SK-MEL-5 (cell line): ENCODE data around the gene WDR46. TPM values are rescaled to one million over a fixed set of nuclear protein-coding genes. Genes with fewer than 3 reads are reported as not detected.
"Not testable (repeated sequence)": the region's sequence is repeated elsewhere in the genome, so short reads cannot be mapped to it uniquely, and the experiment has no call there.

Source experiments
- DNase-seq: peaks from one replicate; pipeline ENCODE4 v3.0.0-alpha.2; 2016; ENCODE audit warnings: low read depth, low spot score
- in situ Hi-C: cut with HindIII; loops from 2 replicates; pipeline ENCODE4 v1.10.0; 2016; ENCODE audit warnings: low sequenced_read_pairs, high pct_unique_total_duplicates, low pct_unique_long_range_greater_than_20kb
- total RNA-seq: library from RNA; depleted of rRNA; stranded (reverse); fragments of >200 nt; shearing (Covaris generic); gene quantifications from 2 replicates; pipeline ENCODE4 v1.2.3, GENCODE V29; 2014

WDR46 gene
- total RNA-seq, 1 experiment from 2014 or later = 93.6 TPM

DNA sequence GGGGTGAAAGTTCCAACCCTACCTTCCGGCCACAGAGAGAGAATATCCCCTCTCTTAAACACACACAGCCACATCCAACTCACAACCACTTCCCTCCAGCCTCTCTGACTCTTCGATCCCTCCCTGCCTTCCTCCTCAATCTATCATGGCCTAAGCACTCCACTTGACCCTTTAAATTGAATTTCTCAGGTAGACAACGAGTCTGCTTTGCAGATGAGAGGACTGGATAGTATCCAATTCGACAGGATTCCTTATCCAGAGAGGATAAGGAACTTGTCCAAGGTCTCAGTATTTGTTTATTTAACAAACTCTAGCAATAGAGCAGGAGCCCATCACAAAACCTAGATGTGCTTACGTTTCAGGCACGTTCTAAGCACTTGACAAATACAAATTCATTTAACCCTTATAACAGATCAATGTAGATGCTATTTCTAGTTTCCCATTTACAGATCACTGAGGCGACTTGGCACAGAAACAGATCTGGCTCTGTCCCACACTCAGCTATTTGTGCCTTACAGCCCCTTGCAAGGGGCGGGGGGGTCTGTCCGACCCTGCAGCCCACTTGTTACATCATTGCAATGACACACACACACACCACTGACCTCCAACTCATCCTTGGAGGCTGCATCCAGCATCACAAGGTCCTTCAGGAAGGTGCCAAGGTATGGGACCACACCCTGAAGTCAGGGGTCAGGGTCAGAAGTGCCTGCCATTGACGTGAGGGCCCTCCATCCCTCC is 5.2 kb upstream of the WDR46 start:
- in situ Hi-C loops = no loop called here
- DNase-seq = no peak

DNA sequence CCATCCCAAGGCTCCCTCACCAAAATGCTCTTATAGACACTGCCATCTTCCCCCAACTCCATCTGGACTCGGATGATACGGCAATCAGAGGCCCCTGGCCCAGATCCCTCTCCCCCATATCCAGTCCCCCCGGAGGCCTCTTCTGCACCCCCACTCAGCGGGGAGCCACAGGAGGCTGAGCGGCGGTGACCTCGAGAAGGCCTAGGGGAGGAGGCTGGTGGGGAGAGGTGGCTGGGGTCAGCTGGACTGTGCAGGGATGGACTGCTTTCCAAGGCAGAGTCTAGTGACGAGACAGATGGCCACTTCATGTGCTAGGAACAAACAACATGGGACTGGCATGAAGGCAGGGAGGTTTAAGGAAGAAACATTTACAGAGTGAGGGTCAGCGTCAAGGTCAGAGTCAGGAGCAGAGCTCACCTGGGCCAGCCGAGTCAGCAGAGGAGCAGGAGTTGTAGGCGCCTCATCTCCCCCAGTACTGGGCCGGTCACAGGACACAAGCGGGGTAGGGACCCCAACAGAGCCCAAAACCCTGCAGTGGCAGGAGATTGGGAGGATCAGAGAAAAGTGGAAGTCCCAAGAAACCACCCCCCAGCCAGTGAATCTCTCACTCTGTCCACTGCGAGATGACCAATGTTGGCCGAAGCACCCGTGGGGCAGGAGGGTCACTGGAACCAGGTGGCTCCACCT is 4.1 kb upstream of the WDR46 start:
- DNase-seq = no peak
- in situ Hi-C loops = no loop called here

DNA sequence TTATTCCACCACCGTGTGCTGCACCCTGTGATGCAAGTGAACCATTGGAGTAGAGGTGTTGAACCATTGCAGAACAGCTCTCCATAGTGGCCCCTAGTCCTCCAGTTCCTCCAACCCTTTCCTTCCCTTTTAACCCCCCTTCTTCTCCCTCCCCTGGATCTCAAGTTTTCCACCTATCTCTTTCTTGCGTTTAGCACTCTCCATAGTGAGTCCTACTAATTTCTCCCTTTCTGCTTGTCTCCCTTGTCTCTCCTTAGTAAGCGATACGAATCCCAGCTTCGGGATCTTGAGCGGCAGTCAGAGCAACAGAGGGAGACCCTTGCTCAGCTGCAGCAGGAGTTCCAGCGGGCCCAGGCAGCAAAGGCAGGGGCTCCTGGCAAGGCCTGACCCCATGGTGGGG is 1.4 kb upstream of the WDR46 start:
- in situ Hi-C loops = no loop called here
- no peak for DNase-seq

DNA sequence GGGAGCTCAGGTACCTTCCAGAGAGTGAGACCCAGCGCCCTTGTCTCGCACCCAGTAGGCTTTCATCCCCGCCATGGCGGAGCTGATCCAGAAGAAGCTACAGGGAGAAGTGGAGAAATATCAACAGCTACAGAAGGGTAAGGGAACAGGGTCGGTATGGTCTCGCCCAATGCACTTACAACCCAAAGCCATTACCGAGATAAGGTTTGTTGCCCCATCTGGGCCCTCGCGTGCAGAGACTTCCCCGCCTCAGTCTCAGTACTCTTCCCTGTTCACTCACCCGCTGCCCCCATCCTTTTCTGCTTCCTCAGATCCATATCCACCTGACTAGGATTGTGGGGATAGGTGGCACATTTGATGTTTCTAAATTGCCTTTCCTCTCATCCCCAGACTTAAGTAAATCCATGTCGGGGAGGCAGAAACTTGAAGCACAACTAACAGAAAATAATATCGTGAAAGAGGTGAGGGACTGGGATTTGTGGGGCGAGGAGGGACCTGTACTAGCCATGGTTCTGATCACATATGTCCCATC is 811 bp upstream of the WDR46 start:
- DNase-seq = no peak
- in situ Hi-C loops = no loop called here

- DNase-seq = no peak
- in situ Hi-C loops = no loop called here
Measured at GRCh38 chr6:33288141-33288920, 708 bp downstream of the WDR46 start.

DNA sequence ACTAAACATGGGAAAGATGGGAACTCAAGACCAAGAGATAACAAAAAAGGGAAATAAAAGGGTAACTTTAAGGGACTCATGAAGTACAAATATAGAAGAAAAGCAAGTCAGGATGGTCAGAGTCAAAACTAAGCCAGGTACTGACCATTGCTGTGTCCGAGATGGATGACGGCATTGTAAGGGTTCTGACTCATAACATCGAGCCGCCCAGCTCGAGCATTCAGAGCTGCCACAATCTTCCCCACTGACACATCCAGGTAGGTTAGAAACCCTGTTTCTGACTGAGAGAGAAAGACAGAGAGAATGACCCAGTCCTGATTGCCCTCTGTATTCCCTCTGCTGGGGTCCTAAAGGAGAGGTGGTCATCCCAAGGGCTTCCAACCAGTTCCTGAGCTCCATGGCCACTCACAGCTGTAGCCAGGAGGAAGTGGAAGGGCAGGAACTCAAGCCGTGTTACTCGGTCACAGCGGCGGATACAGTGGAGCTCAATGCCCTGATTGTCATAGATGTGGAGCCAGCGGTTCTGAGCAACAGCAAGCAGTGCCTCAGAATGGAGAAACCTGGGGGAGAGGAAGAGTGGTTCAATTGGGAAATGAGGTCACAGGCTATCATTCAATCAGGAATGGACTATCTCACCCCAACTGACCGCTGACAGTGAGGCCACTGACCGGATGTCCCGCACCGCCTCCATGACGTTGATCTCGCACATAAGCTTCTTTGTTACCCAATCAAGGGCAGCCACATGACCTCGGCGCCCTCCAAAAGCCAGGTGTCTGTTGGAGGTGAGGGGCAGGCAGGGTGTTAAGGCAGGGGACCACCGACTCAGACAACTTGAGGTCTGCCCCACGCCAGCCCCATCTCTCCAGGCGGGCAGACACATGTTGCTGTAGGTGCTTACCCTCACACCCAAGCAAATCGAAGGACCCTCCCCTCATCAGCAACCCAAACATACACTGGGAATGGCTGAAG is 1.8 kb downstream of the WDR46 start:
- DNase-seq = peak; percentile 57
- in situ Hi-C loops = no loop called here

GRCh38 chr6:33285214-33285613 is 3.8 kb downstream of the WDR46 start:
- DNase-seq, in situ Hi-C loops: not testable (repeated sequence)

GRCh38 chr6:33280539-33280938 is 8.5 kb downstream of the WDR46 start:
- in situ Hi-C loops = no loop called here
- no peak for DNase-seq

GRCh38 chr6:33279971-33280511 is 9.0 kb downstream of the WDR46 start:
- in situ Hi-C loops = no loop called here
- peak; percentile 86 for DNase-seq

DNA sequence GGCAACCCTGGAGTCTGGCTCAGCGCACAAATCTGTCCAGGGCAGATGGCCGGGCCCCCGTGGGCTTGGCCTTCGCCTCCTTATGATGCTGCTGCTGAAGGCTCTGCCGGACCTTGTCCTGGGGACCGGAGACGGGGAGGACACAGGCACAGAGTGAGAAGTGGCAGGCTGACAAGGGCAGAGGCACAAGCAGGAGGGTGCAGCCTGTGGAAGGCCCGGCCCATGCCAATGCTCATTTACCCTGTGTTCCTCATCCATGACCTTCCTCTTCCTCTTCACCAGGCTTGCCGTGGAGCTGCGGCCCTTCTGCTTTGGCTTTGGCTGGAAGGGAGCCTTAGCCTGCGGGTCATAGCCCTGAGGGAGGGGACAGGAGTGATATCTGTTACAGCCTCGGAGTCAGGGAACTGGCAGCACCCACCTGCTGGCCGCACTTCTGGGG is 9.8 kb downstream of the WDR46 start:
- in situ Hi-C loops = no loop called here
- no peak for DNase-seq

GRCh38 chr6:33278810-33279209 is 10.2 kb downstream of the WDR46 start:
- no peak for DNase-seq
- in situ Hi-C loops = no loop called here

GRCh38 chr6:33278392-33278741 is 10.7 kb downstream of the WDR46 start:
- no peak for DNase-seq
- in situ Hi-C loops = no loop called here

- DNase-seq = no peak
- in situ Hi-C loops = no loop called here
Measured at GRCh38 chr6:33277663-33278391, 11.2 kb downstream of the WDR46 start.

DNA sequence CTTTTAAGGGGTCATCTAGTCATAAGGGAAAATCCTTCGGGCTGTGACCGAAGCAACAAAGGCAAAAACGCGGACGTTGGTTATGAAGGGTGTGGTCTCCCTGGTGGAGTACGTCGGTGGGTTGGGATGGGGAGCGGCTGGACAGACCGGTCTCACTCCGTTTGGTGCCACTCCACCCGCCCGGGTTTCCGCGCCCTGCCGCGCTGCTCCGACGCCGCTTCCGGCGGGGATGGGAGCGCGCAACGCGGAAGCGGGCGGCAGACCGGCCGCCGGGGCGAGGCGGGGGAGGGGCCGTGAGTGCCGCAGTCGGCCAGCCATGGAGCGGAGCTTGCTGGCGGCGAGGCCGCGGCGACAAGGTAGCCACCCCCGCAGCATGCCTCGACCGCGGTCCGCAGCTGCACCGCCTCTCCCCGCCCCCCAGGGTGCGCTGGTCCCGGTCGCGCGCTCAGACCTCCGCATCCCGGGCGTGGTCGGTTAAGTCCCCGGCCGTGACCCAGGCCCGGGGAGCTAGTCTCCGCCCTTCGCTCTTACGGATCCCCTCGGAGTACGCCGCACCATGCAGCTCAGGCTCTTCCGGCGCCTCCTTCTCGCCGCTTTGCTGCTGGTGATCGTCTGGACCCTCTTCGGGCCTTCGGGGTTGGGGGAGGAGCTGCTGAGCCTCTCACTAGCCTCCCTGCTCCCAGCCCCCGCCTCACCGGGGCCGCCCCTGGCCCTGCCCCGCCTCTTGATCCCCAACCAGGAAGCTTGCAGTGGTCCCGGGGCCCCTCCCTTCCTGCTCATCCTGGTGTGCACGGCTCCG is 12.0 kb downstream of the WDR46 start, which contains the start of gene B3GALT4:
Gene B3GALT4, plus strand, starts transcription at position 260 of the 799 bp plus-strand sequence. Its CDS starts 297 bp downstream, at position 557.
- peak; percentile 65 for DNase-seq
- in situ Hi-C loops = no loop called here

- DNase-seq = no peak
- in situ Hi-C loops = no loop called here
Measured at GRCh38 chr6:33276581-33276863, 12.5 kb downstream of the WDR46 start.
